Measurements from ENCODE around the gene ADAMTS12. TPM values are rescaled to one million over a fixed set of nuclear protein-coding genes. Genes with fewer than 3 reads are reported as not detected.

ADAMTS12 gene
- total RNA-seq, 1 experiment from 2014 or later = 0.05 TPM

DNA sequence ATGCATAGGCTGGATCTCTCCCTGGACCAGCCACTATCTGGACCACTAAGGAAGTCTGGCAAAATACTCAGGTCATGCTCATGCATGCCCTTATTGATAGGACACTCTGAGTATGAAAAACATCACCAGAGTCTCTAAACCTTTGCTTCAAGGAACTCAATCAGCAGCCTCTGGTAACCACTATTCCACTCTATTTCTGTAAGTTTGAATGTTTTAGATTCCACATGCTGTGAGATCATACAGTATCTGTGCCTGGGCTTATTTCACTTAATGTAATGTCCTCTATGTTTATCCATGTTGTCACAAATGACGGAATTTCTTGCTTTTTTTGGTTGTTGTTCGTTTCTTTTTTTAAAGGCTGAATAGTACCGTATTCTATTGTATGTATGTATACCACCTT is 382.8 kb downstream of the ADAMTS12 start:
- Histone ChIP-seq H3K4me3 (replicated peaks in 1 of 2; ENCODE audit: low read depth in 1 of 2, low read length in 2 of 2) (no peak overlapping the region), H3K27ac (ENCODE audit: low read depth, low read length) (no peak overlapping the region), H3K4me2 (ENCODE audit: low read length) (no peak overlapping the region), H3K9me3 (ENCODE audit: control insufficient read depth in 1 of 2, insufficient read depth in 1 of 2, low read depth in 1 of 2, low read length in 2 of 2) (no peaks in the 10 kb centered on the region), H3K9me2 (ENCODE audit: insufficient read depth) (no peaks in the 10 kb centered on the region), H3K27me3 (ENCODE audit: insufficient read depth, low read length) (no peaks in the 10 kb centered on the region), H3K4me1 (ENCODE audit: control insufficient read depth in 1 of 2, insufficient read depth in 2 of 2, low read length in 2 of 2) (no peaks in the 10 kb centered on the region), H3K79me2 (ENCODE audit: insufficient read depth, low read length) (no peaks in the 10 kb centered on the region), H2AFZ (ENCODE audit: low read depth, low read length, poor library complexity, severe bottlenecking) (no peak overlapping the region), H3K36me3 (ENCODE audit: control insufficient read depth in 1 of 2, insufficient read depth in 2 of 2, low read length in 2 of 2) (no peaks in the 10 kb centered on the region), H3K9ac (ENCODE audit: low read length) (no peak overlapping the region), H4K20me1 (ENCODE audit: insufficient read depth) (no peaks in the 10 kb centered on the region)
- no peak for DNase-seq (ENCODE audit: low read depth, low spot score)
- RAD21 ChIA-PET (ENCODE audit: low non-redundant PET in 1 of 2, low total read pairs in 2 of 2, uncharacterized antibody in 2 of 2, unreplicated experiment in 2 of 2) = no interaction called here
- no TSS peak for BruUV-seq (replicated peaks)
- intact Hi-C loops (cut with micrococcal nuclease) = no loop called here
- ATAC-seq = no peak
- CTCF ChIA-PET = no interaction called here
- POLR2A ChIA-PET = no interaction called here
- no peak for TF ChIP-seq POLR2AphosphoS5 (IDR thresholded peaks at IDR 0.05; ENCODE audit: low read depth, low read length)
- TF ChIP-seq EZH2 (IDR thresholded peaks at IDR 0.05) = no peak
- TF ChIP-seq, protein P1, sequence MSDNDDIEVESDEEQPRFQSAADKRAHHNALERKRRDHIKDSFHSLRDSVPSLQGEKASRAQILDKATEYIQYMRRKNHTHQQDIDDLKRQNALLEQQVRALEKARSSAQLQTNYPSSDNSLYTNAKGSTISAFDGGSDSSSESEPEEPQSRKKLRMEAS (IDR thresholded peaks at IDR 0.05) = no peak
- TF ChIP-seq ATF3 (IDR thresholded peaks at IDR 0.05) = no peak
- TF ChIP-seq SRF (IDR thresholded peaks at IDR 0.05; ENCODE audit: low read depth) = no peak
- TF ChIP-seq TCF7L2 (IDR thresholded peaks at IDR 0.05; ENCODE audit: borderline replicate concordance, extremely low read depth, insufficient read depth, insufficient read length) = no peak
- no peak for TF ChIP-seq SP1 (IDR thresholded peaks at IDR 0.05; ENCODE audit: low read depth)
- TF ChIP-seq, protein P2, sequence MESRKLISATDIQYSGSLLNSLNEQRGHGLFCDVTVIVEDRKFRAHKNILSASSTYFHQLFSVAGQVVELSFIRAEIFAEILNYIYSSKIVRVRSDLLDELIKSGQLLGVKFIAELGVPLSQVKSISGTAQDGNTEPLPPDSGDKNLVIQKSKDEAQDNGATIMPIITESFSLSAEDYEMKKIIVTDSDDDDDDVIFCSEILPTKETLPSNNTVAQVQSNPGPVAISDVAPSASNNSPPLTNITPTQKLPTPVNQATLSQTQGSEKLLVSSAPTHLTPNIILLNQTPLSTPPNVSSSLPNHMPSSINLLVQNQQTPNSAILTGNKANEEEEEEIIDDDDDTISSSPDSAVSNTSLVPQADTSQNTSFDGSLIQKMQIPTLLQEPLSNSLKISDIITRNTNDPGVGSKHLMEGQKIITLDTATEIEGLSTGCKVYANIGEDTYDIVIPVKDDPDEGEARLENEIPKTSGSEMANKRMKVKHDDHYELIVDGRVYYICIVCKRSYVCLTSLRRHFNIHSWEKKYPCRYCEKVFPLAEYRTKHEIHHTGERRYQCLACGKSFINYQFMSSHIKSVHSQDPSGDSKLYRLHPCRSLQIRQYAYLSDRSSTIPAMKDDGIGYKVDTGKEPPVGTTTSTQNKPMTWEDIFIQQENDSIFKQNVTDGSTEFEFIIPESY (IDR thresholded peaks at IDR 0.05; ENCODE audit: extremely low read depth, insufficient replicate concordance, low read length) = no peak
- no peak for TF ChIP-seq SIN3A (IDR thresholded peaks at IDR 0.05; ENCODE audit: low read depth)
- no peak for TF ChIP-seq CBX3 (IDR thresholded peaks at IDR 0.05; ENCODE audit: low read depth)
- no peak for TF ChIP-seq JUND (IDR thresholded peaks at IDR 0.05)
- no peak for TF ChIP-seq FOSL1 (IDR thresholded peaks at IDR 0.05; ENCODE audit: low read depth)

All from HCT116 (cell line).